ENCODE measurements around the gene CD300A.
A peak's percentile ranks its signal among the peaks of the same experiment; 100 is the strongest.

The CD300A gene

GRCh38 chr17:74455821-74456220, 10.6 kb upstream of the CD300A start:
- DNase-seq: no peak

GRCh38 chr17:74457146-74457819, 9.2 kb upstream of the CD300A start:
- peak; percentile 50 to 92 for DNase-seq

- DNase-seq: no peak
Observed at GRCh38 chr17:74457820-74458166, 8.6 kb upstream of the CD300A start.

- DNase-seq: no peak
Observed at GRCh38 chr17:74458835-74459234, 7.6 kb upstream of the CD300A start.

- DNase-seq: no peak
Observed at GRCh38 chr17:74459622-74460021, 6.8 kb upstream of the CD300A start.

GRCh38 chr17:74460241-74460640, 6.2 kb upstream of the CD300A start:
- no peak for DNase-seq

GRCh38 chr17:74460996-74461395, 5.4 kb upstream of the CD300A start:
- DNase-seq: no peak

GRCh38 chr17:74461611-74462010, 4.8 kb upstream of the CD300A start:
- DNase-seq: no peak

GRCh38 chr17:74464730-74465377, 1.6 kb upstream of the CD300A start:
- DNase-seq: no peak

- DNase-seq: no peak
Observed at GRCh38 chr17:74465378-74466110, 890 bp upstream of the CD300A start.

GRCh38 chr17:74466828-74467184, 372 bp downstream of the CD300A start:
- no peak for DNase-seq

GRCh38 chr17:74467221-74467951, 952 bp downstream of the CD300A start:
- DNase-seq: peak; percentile 61 to 68

- no peak for DNase-seq
Observed at GRCh38 chr17:74471341-74471740, 4.9 kb downstream of the CD300A start.

GRCh38 chr17:74472890-74473289, 6.5 kb downstream of the CD300A start:
- no peak for DNase-seq

GRCh38 chr17:74473294-74473693, 6.9 kb downstream of the CD300A start:
- DNase-seq: no peak

- no peak for DNase-seq
Observed at GRCh38 chr17:74474043-74474792, 7.8 kb downstream of the CD300A start.

- no peak for DNase-seq
Observed at GRCh38 chr17:74475189-74475588, 8.8 kb downstream of the CD300A start.

- DNase-seq: no peak
Observed at GRCh38 chr17:74477411-74477810, 11.0 kb downstream of the CD300A start.

GRCh38 chr17:74478420-74479100, 12.1 kb downstream of the CD300A start:
- peak; percentile 93 for DNase-seq

GRCh38 chr17:74480290-74480689, 13.9 kb downstream of the CD300A start:
- DNase-seq: no peak

GRCh38 chr17:74481621-74482020, 15.2 kb downstream of the CD300A start:
- no peak for DNase-seq

GRCh38 chr17:74484066-74484465, 17.6 kb downstream of the CD300A start:
- DNase-seq: no peak
